ENCODE measurements around the gene DLL4. TPM values are rescaled to one million over a fixed set of nuclear protein-coding genes. Genes with fewer than 3 reads are reported as not detected.

Gene DLL4
- under 1 TPM in 1 of 2 experiments, not detected in 1; 0.11 TPM for total RNA-seq

DNA sequence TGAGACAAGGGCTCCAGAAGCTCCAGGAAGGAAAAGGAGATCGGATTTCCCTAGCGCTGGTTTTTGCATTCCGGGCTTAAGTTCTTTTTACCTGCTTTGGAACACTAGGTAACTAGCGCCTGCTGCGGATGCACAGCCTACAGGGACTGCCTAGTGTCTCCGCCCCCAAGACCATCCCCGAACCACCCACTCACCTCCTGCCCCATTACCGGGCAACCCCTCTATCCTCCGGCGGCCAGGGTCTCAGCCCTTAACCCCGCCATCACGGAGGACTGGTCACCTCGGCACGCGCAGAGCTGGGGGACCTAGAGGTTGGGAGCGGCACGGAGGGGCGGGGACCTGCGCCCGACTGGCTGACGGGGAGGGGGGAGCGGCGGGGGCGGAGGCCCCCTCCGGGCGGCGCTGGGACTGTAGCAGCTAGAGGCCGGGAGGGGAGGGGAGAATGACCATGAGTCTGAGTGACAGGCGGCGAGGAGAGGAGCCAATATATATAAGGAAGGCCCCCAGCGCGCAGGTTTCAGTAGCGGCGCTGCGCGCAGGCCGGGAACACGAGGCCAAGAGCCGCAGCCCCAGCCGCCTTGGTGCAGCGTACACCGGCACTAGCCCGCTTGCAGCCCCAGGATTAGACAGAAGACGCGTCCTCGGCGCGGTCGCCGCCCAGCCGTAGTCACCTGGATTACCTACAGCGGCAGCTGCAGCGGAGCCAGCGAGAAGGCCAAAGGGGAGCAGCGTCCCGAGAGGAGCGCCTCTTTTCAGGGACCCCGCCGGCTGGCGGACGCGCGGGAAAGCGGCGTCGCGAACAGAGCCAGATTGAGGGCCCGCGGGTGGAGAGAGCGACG lies at the start of gene DLL4:
Gene DLL4, plus strand, starts transcription at position 520 of the 839 bp plus-strand sequence. CDS start 329 bp downstream, outside the sequence.
- Mint-ChIP-seq H3K27me3 (peaks cover 79% of the 10 kb centered on the region), H3K4me1 (peaks cover 31% of the 10 kb centered on the region), H3K36me3 (no peaks in the 10 kb centered on the region), H3K9me3 (no peaks in the 10 kb centered on the region), H3K27ac (no peak within 1 kb of the TSS), H3K4me3 (peak within 1 kb of the TSS; percentile 72)
- DNase-seq, result peak; percentile 63
- POLR2A ChIA-PET, result interaction anchor here (1.1 to 3.6 kb wide), 3 partner anchors 12 to 24 kb away, joined by 3 to 14 read pairs (median 8); partner anchors contain the start of gene CHAC1
- ATAC-seq (ENCODE audit: low read depth), result peak; percentile 37

DNA sequence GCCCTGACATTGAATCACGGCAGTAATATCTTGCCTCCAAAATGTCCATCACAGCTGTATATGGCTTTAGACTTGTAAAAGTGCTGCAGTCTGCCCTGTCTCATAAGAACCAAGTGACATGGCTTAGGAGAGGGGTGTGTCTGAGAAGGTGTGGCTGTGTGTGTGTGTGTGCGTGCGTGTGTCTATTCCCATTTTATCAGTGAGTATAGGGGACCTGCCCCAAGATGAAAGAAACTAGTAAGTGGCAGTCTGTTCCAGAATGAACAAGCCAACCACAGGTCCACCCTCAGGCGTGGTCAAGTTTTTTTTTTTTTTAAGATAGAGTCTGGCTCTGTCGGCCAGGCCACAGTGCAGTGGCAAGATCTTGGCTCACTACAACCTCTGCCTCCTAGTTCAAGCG lies 49.5 kb upstream of the DLL4 start:
- peaks cover 22% of the 10 kb centered on the region for H3K27me3 Mint-ChIP-seq
- DNase-seq (no peak), ATAC-seq (ENCODE audit: low read depth) (no peak)
- H3K4me1 Mint-ChIP-seq, result peaks cover 16% of the 10 kb centered on the region
- no peak overlapping the region for H3K27ac Mint-ChIP-seq
- peaks cover 1% of the 10 kb centered on the region for H3K9me3 Mint-ChIP-seq
- no peaks in the 10 kb centered on the region for H3K36me3 Mint-ChIP-seq
- POLR2A ChIA-PET, result no interaction called here
- H3K4me3 Mint-ChIP-seq, result no peak overlapping the region

DNA sequence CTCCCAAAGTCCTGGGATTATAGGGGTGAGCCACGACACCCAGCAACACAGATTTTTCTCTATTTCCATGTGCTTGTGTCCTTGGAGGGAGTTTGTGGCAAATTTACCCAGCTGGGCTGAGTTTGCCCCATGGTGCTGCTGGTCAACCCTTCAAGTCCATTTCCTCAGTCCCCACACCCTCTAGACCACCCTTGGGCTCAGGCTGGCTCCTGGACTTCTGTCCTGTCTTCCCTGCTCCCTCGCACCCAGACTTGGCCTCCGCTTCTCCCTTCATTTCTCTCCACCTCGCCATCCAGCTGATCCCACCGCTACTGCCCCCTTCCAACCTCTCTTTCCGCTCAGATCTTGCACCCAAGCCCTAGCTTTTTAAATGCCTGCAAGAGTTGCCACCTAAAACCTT lies 47.8 kb upstream of the DLL4 start:
- DNase-seq, result no peak
- H3K4me1 Mint-ChIP-seq, result peaks cover 26% of the 10 kb centered on the region
- H3K27ac Mint-ChIP-seq, result no peak overlapping the region
- no peak overlapping the region for H3K4me3 Mint-ChIP-seq
- POLR2A ChIA-PET, result no interaction called here
- H3K27me3 Mint-ChIP-seq, result peaks cover 16% of the 10 kb centered on the region
- H3K9me3 Mint-ChIP-seq, result peaks cover 1% of the 10 kb centered on the region
- H3K36me3 Mint-ChIP-seq, result no peaks in the 10 kb centered on the region
- ATAC-seq (ENCODE audit: low read depth), result no peak

DNA sequence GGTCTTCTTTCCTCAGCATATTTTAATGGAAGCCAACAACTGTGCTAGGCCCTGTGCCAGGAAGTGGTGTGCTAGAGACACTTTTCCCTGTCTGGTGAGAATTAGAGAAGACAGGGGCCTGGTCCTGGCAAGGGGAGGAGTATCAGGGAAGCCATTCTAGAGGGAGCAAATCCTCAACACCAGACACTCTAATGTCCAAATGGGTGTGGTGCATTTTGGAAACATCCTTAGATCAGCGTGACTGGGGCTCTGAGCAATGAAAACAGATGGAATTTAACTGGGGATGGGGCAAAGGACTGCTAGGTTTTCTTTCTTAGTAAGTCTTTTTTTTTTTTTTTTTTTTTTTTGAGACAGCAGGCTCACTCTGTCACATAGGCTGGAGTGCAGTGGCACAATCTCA lies 42.6 kb upstream of the DLL4 start:
- Mint-ChIP-seq H3K36me3 (peaks cover 2% of the 10 kb centered on the region), H3K4me1 (peaks cover 20% of the 10 kb centered on the region), H3K27me3 (peaks cover 7% of the 10 kb centered on the region), H3K27ac (no peak overlapping the region), H3K4me3 (no peak overlapping the region), H3K9me3 (peaks cover 1% of the 10 kb centered on the region)
- DNase-seq (no peak), ATAC-seq (ENCODE audit: low read depth) (no peak)
- POLR2A ChIA-PET, result no interaction called here

DNA sequence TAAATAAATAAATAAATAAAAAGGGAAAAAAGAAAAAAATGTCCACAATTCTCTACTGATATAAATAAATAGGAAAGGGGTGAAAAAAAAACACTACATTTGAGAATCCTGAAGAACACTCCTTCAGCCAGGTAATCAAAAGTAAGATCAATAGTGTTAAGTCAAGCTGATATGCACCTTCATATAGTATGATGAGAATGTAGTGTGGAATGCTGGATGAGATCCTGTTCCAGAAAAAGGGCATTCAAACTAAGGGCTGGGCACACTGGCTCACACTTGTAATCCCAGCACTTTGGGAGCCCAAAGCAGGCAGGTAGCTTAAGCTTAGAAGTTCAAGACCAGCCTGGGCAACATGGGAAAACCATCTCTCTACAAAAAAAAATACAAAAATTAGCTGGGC lies 40.0 kb upstream of the DLL4 start:
- no peaks in the 10 kb centered on the region for H3K9me3 Mint-ChIP-seq
- peaks cover 14% of the 10 kb centered on the region for H3K27me3 Mint-ChIP-seq
- ATAC-seq (ENCODE audit: low read depth), result no peak
- H3K4me1 Mint-ChIP-seq, result peaks cover 32% of the 10 kb centered on the region
- DNase-seq, result no peak
- no peak overlapping the region for H3K4me3 Mint-ChIP-seq
- H3K27ac Mint-ChIP-seq, result no peak overlapping the region
- POLR2A ChIA-PET, result no interaction called here
- peaks cover 2% of the 10 kb centered on the region for H3K36me3 Mint-ChIP-seq

DNA sequence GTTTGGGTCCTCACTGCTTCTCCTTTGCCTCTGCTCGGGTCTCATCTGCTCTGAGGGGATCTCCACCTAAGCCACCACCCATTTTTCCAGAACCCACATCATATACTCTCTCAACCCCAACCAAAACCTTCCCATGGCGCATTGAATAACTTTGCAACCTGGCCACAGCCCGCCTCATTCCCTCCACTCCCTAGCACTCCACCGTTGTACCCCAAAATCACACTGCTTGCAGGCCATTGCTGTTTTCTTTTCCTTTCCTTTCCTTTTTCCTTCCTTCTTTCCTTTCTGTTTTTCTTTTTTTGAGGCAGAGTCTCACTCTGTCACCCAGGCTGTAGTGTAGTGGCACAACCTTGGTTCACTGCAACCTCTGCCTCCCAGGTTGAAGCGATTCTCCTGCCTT lies 38.0 kb upstream of the DLL4 start:
- H3K4me1 Mint-ChIP-seq, result peaks cover 27% of the 10 kb centered on the region
- no peak for ATAC-seq (ENCODE audit: low read depth)
- peaks cover 6% of the 10 kb centered on the region for H3K36me3 Mint-ChIP-seq
- no peaks in the 10 kb centered on the region for H3K9me3 Mint-ChIP-seq
- H3K27me3 Mint-ChIP-seq, result peaks cover 9% of the 10 kb centered on the region
- no peak overlapping the region for H3K4me3 Mint-ChIP-seq
- POLR2A ChIA-PET, result interaction anchor here (0.6 to 1.8 kb wide), 2 partner anchors 15 to 33 kb away, joined by 3 to 19 read pairs; no protein-coding TSS in a partner anchor
- DNase-seq, result no peak
- peak overlapping the region; percentile 6 for H3K27ac Mint-ChIP-seq

DNA sequence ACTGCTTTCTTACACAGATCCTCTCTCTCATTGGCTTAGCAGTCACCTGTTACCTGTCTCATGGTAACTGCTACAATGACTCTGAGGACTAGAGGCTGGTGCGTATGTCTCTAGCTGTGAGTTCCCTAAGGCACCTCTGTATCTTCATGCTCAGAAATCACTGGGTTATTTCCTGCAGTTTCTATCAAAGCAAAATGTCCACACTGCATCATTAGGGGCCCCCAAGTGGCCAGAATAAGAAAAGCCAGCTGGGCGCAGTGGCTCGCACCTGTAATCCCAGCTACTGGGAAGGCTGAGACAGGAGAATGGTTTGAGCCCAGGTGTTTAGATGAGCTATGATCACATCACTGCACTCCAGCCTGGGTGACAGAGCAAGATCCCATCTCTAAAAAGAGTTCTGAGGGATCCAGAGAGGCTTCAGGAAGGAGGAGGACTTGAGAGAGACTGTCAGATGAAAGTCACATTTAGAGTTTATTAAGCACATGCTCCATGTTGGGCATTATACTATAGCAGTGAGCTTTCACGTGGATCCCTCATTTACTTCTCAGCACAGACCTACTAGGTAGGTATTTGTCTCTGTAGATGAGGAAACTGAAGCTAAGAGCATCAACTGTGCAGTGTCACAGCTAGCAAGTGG lies 37.2 kb upstream of the DLL4 start:
- Mint-ChIP-seq H3K36me3 (peaks cover 6% of the 10 kb centered on the region), H3K9me3 (no peaks in the 10 kb centered on the region), H3K27ac (no peak overlapping the region), H3K4me1 (peaks cover 23% of the 10 kb centered on the region), H3K27me3 (peaks cover 6% of the 10 kb centered on the region), H3K4me3 (no peak overlapping the region)
- ATAC-seq (ENCODE audit: low read depth) (no peak), DNase-seq (no peak)
- POLR2A ChIA-PET, result interaction anchor here (0.6 to 1.8 kb wide), 2 partner anchors 14 to 33 kb away, joined by 3 to 19 read pairs; no protein-coding TSS in a partner anchor

DNA sequence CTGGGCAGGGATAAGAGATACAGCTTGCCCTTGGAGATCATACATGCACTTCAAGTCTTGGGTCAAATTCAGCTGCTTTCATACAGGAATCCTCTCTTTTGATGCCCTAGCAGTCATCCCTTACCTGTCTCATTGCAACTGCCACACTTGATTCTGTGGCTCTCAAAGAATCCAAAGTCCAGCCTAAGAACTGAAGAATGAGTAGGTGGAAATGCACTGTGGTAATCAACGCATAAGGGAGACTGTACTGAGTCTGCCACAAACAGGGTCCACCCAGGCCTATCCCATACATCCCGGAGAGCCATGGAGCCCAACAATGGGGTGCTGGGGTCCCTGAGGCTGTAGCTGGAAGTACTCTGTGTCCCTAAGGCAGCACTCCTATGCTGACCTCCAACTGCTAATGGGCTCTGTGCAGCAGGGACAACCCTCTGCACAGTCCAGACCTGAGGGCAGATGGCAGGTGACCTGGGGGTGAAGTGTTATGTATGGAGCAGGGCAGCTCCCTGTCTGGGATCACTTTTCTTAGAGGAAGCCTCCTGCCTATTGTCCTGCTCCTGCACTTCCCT lies 36.6 kb upstream of the DLL4 start:
- H3K27me3 Mint-ChIP-seq, result peaks cover 6% of the 10 kb centered on the region
- no peak overlapping the region for H3K4me3 Mint-ChIP-seq
- H3K27ac Mint-ChIP-seq, result peak overlapping the region; percentile 50
- POLR2A ChIA-PET, result interaction anchor here (1.8 kb wide), 1 partner anchor 34 kb away, joined by 19 read pairs; no protein-coding TSS in a partner anchor
- H3K4me1 Mint-ChIP-seq, result peaks cover 23% of the 10 kb centered on the region
- no peaks in the 10 kb centered on the region for H3K9me3 Mint-ChIP-seq
- peaks cover 9% of the 10 kb centered on the region for H3K36me3 Mint-ChIP-seq
- no peak for DNase-seq
- ATAC-seq (ENCODE audit: low read depth), result no peak

DNA sequence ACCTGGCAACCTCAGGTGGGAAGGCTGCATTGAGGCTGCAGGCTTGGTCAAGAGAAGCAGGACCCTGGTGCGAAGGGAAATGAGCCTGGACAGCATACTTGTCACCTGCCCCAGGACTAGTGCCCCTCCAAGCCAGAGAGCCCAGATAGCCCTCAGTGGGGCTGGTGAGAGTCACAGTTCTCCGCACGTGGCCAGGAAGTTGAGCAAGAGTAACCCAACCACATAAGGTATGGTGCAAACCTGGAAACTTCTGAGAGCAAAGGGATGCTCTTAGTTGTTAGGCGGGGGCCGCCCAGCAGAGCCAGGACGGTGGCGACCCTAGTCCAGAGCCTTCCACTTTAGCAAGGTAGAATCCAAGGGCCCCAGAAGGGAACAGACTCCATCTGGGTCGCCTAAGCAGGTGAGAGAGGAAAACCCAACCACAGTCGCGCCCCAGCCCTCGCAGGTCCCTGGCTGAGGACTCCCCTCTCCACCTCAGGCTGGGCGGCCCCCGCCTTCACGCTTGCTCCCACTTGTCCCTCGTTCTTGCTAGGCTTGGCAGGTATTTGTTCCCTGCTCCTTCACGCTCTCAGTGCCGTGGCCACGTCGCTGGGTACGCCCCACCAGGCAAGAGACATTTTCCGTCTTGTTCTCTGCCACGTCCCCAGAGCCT lies 36.0 kb upstream of the DLL4 start:
- ATAC-seq (ENCODE audit: low read depth), result no peak
- POLR2A ChIA-PET, result interaction anchor here (1.7 to 2.4 kb wide), 3 partner anchors 21 to 35 kb away, joined by 7 to 41 read pairs (median 19); no protein-coding TSS in a partner anchor
- H3K9me3 Mint-ChIP-seq, result no peaks in the 10 kb centered on the region
- peak overlapping the region; percentile 50 for H3K27ac Mint-ChIP-seq
- H3K4me3 Mint-ChIP-seq, result peak overlapping the region; percentile 98
- H3K36me3 Mint-ChIP-seq, result peaks cover 13% of the 10 kb centered on the region
- H3K27me3 Mint-ChIP-seq, result peaks cover 6% of the 10 kb centered on the region
- H3K4me1 Mint-ChIP-seq, result peaks cover 24% of the 10 kb centered on the region
- DNase-seq, result no peak

DNA sequence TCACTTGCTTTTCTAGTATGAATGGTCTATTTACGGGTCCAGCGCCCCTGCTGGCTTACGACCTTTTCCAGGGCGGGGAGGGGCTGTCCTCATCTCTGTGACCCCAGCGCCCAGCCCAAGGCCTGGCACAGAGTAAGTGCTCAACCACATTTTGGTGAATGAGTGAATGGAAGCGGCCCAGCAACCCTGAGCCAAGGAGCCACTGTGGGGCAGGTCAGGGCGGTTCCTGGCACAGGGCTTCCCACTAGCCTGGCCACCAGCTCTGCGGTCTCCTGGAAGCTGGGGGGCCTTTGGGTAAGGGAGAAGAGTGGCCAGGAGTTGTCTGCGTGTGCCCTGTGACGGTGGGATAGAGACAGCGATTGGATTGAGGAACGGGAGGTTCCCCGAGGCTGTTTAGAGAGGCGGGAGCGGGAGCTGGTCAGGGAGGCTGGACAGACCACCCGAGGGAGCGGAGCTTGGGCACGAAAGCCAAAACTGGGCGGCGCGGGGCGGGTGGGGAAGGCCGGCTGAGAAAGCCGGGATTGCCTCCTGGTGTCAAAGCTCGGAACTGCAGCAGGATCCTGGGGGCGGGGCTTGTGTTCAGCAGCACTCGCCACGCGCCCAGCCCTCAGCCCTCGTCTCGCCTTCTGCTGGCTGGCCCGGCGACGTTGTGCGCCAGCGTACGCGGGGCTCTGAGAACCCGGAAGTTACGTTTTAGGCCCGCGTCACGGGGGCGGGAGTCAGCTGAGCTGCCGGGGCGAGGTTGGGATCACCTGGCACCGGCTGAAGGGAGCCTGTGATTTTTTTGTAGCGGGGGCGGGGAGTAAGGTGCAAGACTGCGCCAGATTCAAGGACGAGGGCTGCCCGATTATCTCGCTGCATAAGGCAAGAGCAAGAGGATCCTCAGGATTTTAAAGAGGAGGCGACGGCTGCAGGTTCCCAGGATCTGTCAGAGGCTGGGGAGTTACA lies 35.1 kb upstream of the DLL4 start, which contains the start of gene VPS18:
Gene VPS18, plus strand, starts transcription at position 718 of the 948 bp plus-strand sequence. CDS start 319 bp downstream, outside the sequence.
- H3K9me3 Mint-ChIP-seq, result no peaks in the 10 kb centered on the region
- H3K36me3 Mint-ChIP-seq, result peaks cover 16% of the 10 kb centered on the region
- POLR2A ChIA-PET, result interaction anchor here (0.5 to 2.4 kb wide), 19 partner anchors 9 to 586 kb away, joined by 3 to 41 read pairs (median 3); partner anchors contain the start of genes CHAC1, CHP1, EXD1 and GCHFR
- ATAC-seq (ENCODE audit: low read depth) (peak; percentile 99), DNase-seq (peak; percentile 99)
- peak within 1 kb of the TSS; percentile 98 for H3K4me3 Mint-ChIP-seq
- peak within 1 kb of the TSS; percentile 99 for H3K27ac Mint-ChIP-seq
- peaks cover 25% of the 10 kb centered on the region for H3K4me1 Mint-ChIP-seq
- H3K27me3 Mint-ChIP-seq, result peaks cover 6% of the 10 kb centered on the region

DNA sequence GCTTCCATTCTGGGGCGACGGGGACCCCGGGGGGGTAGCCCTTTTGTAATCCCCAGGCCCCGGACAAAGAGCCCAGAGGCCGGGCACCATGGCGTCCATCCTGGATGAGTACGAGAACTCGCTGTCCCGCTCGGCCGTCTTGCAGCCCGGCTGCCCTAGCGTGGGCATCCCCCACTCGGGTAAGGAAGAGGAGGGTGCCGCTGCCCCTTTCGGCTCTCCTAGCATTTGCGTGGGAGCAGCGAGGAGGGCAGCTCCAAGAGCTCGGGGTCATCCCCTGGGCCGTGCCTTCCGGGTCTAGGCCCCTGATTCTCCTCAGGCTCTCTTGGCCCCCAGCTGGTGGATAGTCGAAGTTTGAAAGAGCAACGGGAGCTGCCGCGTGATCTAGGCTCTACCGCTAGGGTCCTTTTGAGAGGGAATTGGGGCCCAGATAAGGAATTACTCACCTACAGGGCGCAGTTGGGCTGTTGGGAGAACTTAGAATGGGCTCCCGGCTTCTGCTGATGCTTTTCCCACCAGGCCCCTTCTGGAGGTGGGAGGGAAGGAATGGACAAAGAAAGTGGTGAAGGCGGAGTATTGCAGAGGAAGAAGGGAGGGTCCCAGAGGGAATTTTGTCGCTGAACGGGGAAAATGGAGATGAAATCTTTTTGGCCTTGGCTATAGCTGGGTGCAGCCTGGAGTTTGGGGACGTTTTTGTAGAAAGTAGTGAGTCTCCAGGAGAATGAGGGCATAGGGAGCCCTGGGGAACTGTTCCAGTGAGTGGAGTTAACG lies 34.3 kb upstream of the DLL4 start:
- POLR2A ChIA-PET, result interaction anchor here (0.6 to 2.4 kb wide), 19 partner anchors 8 to 1540 kb away, joined by 3 to 41 read pairs (median 4); partner anchors contain the start of genes CCDC32, CHAC1, CHP1 and EXD1
- Mint-ChIP-seq H3K4me3 (peak overlapping the region; percentile 98), H3K9me3 (no peaks in the 10 kb centered on the region), H3K27me3 (peaks cover 6% of the 10 kb centered on the region), H3K36me3 (peaks cover 18% of the 10 kb centered on the region), H3K27ac (peak overlapping the region; percentile 99), H3K4me1 (peaks cover 25% of the 10 kb centered on the region)
- ATAC-seq (ENCODE audit: low read depth), result peak; percentile 46
- DNase-seq, result peak; percentile 69

Measured in activated naive CD8-positive, alpha-beta T cell treated with anti-CD3 and anti-CD28 coated beads, Interleukin-2, amount 10 ng/mL, durations not matched to agents 7 days and 5 days (primary cell).